ENCODE measurements around the gene HOXB2.

- TF ChIP-seq CTCF (conservative IDR thresholded peaks at IDR 0.05 in 1 of 2, IDR thresholded peaks at IDR 0.05 in 1 of 2; ENCODE audit: low read depth in 1 of 2, low read length in 2 of 2) (no peak), EZH2 (IDR thresholded peaks at IDR 0.05; ENCODE audit: low read length, missing control alignments) (no peak)
These were observed 28.7 kb downstream of the HOXB2 start for GRCh38 chr17:48515925-48516900.
